Progenitor cell of endocrine pancreas (in vitro differentiated cells): ENCODE data around the gene PDXP. TPM values are rescaled to one million over a fixed set of nuclear protein-coding genes. Genes with fewer than 3 reads are reported as not detected.
A peak's percentile ranks its signal among the peaks of the same experiment; 100 is the strongest.
"Not testable (repeated sequence)": the region's sequence is repeated elsewhere in the genome, so short reads cannot be mapped to it uniquely, and the experiment has no call there.

ENCODE experiments used
- DNase-seq: peaks from one replicate; pipeline ENCODE4 v3.0.0; 2021; ENCODE audit warnings: low spot score; ENCODE audit not compliant: unreplicated experiment
- H3K27ac Mint-ChIP-seq: 2 replicates; pipeline ENCODE4 v1.8.0; 2021; ENCODE audit warnings: mild to moderate bottlenecking, moderate library complexity, mixed read lengths
- H3K27me3 Mint-ChIP-seq: 2 replicates; pipeline ENCODE4 v1.8.0; 2021; ENCODE audit warnings: mixed read lengths
- H3K36me3 Mint-ChIP-seq: 2 replicates; pipeline ENCODE4 v1.8.0; 2022; ENCODE audit warnings: mixed read lengths; ENCODE audit not compliant: insufficient read depth
- H3K4me1 Mint-ChIP-seq: 2 replicates; pipeline ENCODE4 v1.8.0; 2021; ENCODE audit warnings: low read depth, mixed read lengths
- H3K4me3 Mint-ChIP-seq: 2 replicates; pipeline ENCODE4 v1.8.0; 2021; ENCODE audit warnings: low read depth, mild to moderate bottlenecking, moderate library complexity, mixed read lengths
- H3K9me3 Mint-ChIP-seq: 2 replicates; pipeline ENCODE4 v1.8.0; 2021; ENCODE audit warnings: low read depth, mixed read lengths
- CTCF ChIP-seq: fragments of 200-600 bp; sonication (generic); IDR thresholded peaks from one replicate; pipeline ENCODE4 v1.5.0; 2021; ENCODE audit warnings: antibody characterized with exemption, mild to moderate bottlenecking; ENCODE audit not compliant: unreplicated experiment
- long read RNA-seq: library from polyadenylated mRNA; unstranded; transcript quantifications from one replicate; pipeline ENCODE4 v2.0.0, GENCODE V29; 2020
- total RNA-seq: library from RNA; stranded (reverse); gene quantifications from 2 replicates; pipeline ENCODE4 v1.2.1, GENCODE V29; 2021

Gene PDXP
- 16.8 and 17.7 TPM in 2 replicates for total RNA-seq
- long read RNA-seq, partial matches to known transcripts, result 0 of 1 reads
- long read RNA-seq, other reads (novel, unspliced or antisense), result 0 of 1 reads

- DNase-seq, result peak; percentile 96
- no peak for TF ChIP-seq CTCF
- Mint-ChIP-seq H3K36me3 (peaks cover 1% of the 10 kb centered on the region), H3K27me3 (no peaks in the 10 kb centered on the region), H3K27ac (peak within 1 kb of the TSS; percentile 95), H3K4me1 (peaks cover 26% of the 10 kb centered on the region), H3K4me3 (peak within 1 kb of the TSS; percentile 81), H3K9me3 (no peaks in the 10 kb centered on the region)
Measured at GRCh38 chr22:37658133-37659065, at the start of gene PDXP. Gene PDXP (plus strand): TSS chr22:37658723. CDS start chr22:37658783, 60 bp downstream.

GRCh38 chr22:37609240-37610152 is 49.0 kb upstream of the PDXP start:
- no peak for DNase-seq
- Mint-ChIP-seq H3K4me1 (peaks cover 20% of the 10 kb centered on the region), H3K4me3 (peak overlapping the region; percentile 92), H3K36me3 (no peaks in the 10 kb centered on the region), H3K27ac (peak overlapping the region; percentile 93), H3K9me3 (no peaks in the 10 kb centered on the region), H3K27me3 (no peaks in the 10 kb centered on the region)
- no peak for TF ChIP-seq CTCF

DNA sequence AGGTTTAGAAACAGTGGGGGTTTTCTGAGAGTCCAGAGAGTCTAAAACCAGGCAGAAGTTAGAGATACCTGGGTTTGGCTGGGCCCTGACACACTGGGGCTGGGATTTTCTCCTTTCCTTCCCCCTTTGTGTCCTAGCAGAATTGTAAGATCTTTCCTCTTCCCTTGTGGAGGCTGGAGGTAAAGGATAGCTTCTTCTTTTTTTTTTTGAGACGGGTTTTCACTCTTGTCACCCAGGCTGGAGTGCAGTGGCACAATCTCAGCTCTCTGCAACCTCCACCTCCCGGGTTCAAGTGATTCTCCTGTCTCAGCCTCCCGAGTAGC is 48.4 kb upstream of the PDXP start:
- Mint-ChIP-seq H3K4me3 (peak overlapping the region; percentile 92), H3K4me1 (peaks cover 20% of the 10 kb centered on the region)
- H3K9me3 Mint-ChIP-seq, H3K36me3 Mint-ChIP-seq, H3K27me3 Mint-ChIP-seq, H3K27ac Mint-ChIP-seq, DNase-seq: not testable (repeated sequence)

- no peak for TF ChIP-seq CTCF
- no peak overlapping the region for H3K27ac Mint-ChIP-seq
- peaks cover 19% of the 10 kb centered on the region for H3K4me1 Mint-ChIP-seq
- H3K36me3 Mint-ChIP-seq, result peaks cover 3% of the 10 kb centered on the region
- H3K4me3 Mint-ChIP-seq, result peak overlapping the region; percentile 92
- no peaks in the 10 kb centered on the region for H3K9me3 Mint-ChIP-seq
- no peaks in the 10 kb centered on the region for H3K27me3 Mint-ChIP-seq
- DNase-seq, result no peak
Measured at GRCh38 chr22:37610480-37611129, 47.9 kb upstream of the PDXP start.

- Mint-ChIP-seq H3K4me1 (peaks cover 16% of the 10 kb centered on the region), H3K9me3 (no peaks in the 10 kb centered on the region), H3K4me3 (no peak overlapping the region), H3K27ac (peak overlapping the region; percentile 74), H3K27me3 (no peaks in the 10 kb centered on the region), H3K36me3 (peaks cover 3% of the 10 kb centered on the region)
- DNase-seq, result no peak
- TF ChIP-seq CTCF, result no peak
Measured at GRCh38 chr22:37611207-37611606, 47.3 kb upstream of the PDXP start.
